SK-N-SH (cell line): ENCODE results near the gene LCMT1.

Experiments used
- CHD2 ChIP-seq: fragments of 150-350 bp; IDR thresholded peaks from 2 replicates; pipeline ENCODE4 v1.6.1; 2018; ENCODE audit warnings: low read length; ENCODE audit not compliant: partially characterized antibody
- CTCF ChIP-seq: fragments of 200-600 bp; sonication (generic); IDR thresholded peaks from 2 replicates; pipeline ENCODE4 v1.6.1; 2017; ENCODE audit warnings: antibody characterized with exemption, mild to moderate bottlenecking, moderate library complexity
- EP300 ChIP-seq, 2 experiments: IDR thresholded peaks; 2 replicates each; pipeline versions ENCODE4 v1.4.0 to v1.6.1; 2012; ENCODE audit warnings: borderline replicate concordance in 1 of 2, low read depth in 1 of 2, low read length in 1 of 2
- EZH2phosphoT487 ChIP-seq: fragments of 200-600 bp; sonication (generic); IDR thresholded peaks from 2 replicates; pipeline ENCODE4 v1.6.1; 2017; ENCODE audit warnings: low read depth, mixed run types, mild to moderate bottlenecking, antibody characterized with exemption, moderate library complexity, borderline replicate concordance
- GABPA ChIP-seq: IDR thresholded peaks from 2 replicates; pipeline ENCODE4 v1.4.0; 2012; ENCODE audit warnings: low read depth, mild to moderate bottlenecking
- MAX ChIP-seq: IDR thresholded peaks from 2 replicates; pipeline ENCODE4 v1.4.0; 2012; ENCODE audit warnings: low read depth
- PBX3 ChIP-seq: IDR thresholded peaks from 2 replicates; pipeline ENCODE4; 2012
- RCOR1 ChIP-seq: fragments of 150-350 bp; IDR thresholded peaks from 2 replicates; pipeline ENCODE4 v1.6.1; 2017; ENCODE audit warnings: antibody characterized with exemption, low read length
- SMC3 ChIP-seq: IDR thresholded peaks from 2 replicates; pipeline ENCODE4 v1.6.1; 2012; ENCODE audit warnings: low read depth, low read length, improper control_type of control experiment
- USF1 ChIP-seq: IDR thresholded peaks from 2 replicates; pipeline ENCODE4 v1.4.0; 2012; ENCODE audit warnings: low read depth, borderline replicate concordance

GRCh38 chr16:25100511-25100910, 11.0 kb upstream of the LCMT1 start:
- TF ChIP-seq CTCF: no peak
- no peak for TF ChIP-seq PBX3
- TF ChIP-seq EP300 (IDR thresholded peaks at IDR 0.05; ENCODE audit: borderline replicate concordance in 1 of 2, low read depth in 1 of 2, low read length in 1 of 2): no peak
- no peak for TF ChIP-seq CHD2
- TF ChIP-seq RCOR1: no peak
- TF ChIP-seq EZH2phosphoT487: no peak
- no peak for TF ChIP-seq GABPA
- TF ChIP-seq SMC3: no peak
- TF ChIP-seq USF1: no peak
- TF ChIP-seq MAX: no peak
